ENCODE results near the gene A1BG.
A peak's percentile ranks its signal among the peaks of the same experiment; 100 is the strongest.
"Not testable (repeated sequence)": the region's sequence is repeated elsewhere in the genome, so short reads cannot be mapped to it uniquely, and the experiment has no call there.

The A1BG gene

GRCh38 chr19:58356766-58357480 lies 3.6 kb upstream of the A1BG start:
- no peak for DNase-seq

DNA sequence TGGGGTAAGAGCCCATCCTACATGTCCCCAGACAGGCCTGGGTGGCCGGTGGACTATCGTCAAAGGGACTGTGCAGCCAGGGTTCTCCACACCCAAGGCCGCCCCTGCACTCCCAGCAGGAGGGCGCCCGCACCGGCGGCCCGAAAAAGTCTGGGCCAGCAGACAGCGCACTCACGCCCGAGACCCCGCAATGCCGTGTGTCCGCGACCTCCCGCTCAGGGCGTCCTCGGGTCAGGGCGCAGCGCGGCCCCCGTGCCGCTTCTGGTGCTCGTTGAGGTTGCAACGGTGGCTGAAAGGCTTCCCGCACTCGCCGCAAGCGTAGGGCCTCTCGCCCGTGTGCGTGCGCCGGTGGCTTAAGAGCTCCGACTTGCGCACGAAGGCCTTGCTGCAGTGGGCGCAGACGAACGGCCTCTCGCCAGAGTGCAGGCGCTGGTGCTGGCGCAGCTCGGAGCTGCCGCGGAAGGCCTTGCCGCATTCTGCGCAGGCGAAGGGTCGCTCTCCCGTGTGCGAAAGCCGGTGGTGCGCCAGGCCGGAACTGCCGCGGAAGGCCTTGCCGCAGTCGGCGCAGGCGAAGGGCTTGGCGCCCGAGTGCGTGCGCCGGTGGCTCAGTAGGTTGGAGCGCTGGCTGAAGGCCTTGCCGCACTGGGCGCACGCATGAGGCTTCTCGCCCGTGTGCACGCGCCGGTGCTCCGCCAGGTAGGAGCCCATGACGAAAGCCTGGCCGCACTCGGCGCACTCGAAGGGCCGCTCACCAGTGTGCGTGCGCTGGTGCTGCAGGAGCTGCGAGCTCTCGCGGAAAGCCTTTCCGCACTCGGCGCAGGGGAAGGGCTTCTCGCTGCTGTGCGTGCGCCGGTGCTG lies 2.8 kb upstream of the A1BG start:
- peak; percentile 47 for DNase-seq

- no peak for DNase-seq
Observed at GRCh38 chr19:58355215-58355796, 2.0 kb upstream of the A1BG start.

DNA sequence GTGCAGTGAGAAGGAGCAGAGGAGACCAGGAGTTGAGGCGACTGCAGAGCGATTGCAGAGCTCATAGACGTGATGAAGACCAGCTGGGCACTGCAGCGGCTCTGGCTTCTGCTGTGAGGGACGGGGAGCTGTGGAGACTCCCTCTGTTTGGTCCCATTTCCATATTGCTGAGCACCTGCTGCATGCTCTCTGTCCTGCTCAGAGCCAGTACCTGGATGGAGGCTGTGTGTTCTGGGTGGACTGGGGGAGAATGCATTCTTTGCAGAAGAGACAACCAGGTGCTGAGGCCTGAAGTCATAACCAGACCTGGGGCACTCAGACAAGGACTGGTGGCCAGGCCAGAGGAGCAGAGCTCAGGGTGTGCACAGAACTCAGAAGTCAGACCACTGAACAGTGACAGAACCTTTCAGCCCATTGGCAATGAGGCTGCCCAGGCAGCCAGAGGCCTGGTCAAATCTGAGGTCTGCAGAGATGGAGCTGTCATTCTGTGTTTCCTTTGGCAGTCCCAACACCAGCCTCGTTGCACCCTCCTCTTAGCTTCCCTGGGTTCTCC lies 1.3 kb upstream of the A1BG start:
- DNase-seq = no peak

DNA sequence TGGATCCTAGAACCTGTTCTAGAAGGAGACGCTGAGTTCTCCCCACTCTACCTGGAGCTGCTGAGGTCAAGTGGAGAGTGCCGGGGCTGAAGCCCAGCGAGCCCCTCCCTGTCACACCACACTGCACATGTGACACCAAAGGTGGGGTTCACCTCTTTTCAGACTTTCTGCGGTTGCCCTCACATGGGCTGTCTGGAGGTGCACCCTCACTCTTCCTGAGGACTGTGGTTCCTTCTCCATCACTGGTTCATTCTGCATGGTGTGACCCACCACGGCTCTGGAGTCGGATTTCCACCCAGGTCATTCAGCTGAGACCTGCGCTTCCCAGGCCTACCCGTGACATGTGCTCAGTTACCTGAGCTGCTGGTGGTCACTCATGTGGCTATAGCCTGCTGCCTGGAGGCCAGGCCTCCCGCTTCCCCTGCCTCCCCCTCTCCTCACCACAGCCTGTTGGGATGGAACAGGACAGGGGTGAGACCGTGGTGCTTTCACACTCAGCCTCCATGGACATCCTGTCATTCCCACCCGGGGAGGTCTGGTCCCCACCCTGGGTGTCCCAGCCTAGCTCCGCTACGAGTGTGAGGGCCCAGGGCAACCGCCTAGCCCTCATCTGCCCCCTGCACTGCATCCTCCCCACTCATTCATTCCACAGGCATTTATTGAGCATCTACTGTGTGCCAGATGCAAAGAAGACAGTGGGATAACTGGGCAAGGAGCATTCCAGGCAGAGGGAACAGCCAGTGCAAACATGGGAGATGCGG lies 605 bp upstream of the A1BG start:
- DNase-seq = no peak

- DNase-seq = no peak
Observed at GRCh38 chr19:58351990-58352755, 1.1 kb downstream of the A1BG start.

- no peak for DNase-seq
Observed at GRCh38 chr19:58351558-58351878, 1.8 kb downstream of the A1BG start.

- DNase-seq = no peak
Observed at GRCh38 chr19:58350871-58351557, 2.3 kb downstream of the A1BG start.

GRCh38 chr19:58350001-58350861 lies 3.1 kb downstream of the A1BG start:
- DNase-seq = no peak

GRCh38 chr19:58349590-58349989 lies 3.7 kb downstream of the A1BG start:
- DNase-seq = no peak

GRCh38 chr19:58348080-58348479 lies 5.2 kb downstream of the A1BG start:
- not testable (repeated sequence) for DNase-seq

DNA sequence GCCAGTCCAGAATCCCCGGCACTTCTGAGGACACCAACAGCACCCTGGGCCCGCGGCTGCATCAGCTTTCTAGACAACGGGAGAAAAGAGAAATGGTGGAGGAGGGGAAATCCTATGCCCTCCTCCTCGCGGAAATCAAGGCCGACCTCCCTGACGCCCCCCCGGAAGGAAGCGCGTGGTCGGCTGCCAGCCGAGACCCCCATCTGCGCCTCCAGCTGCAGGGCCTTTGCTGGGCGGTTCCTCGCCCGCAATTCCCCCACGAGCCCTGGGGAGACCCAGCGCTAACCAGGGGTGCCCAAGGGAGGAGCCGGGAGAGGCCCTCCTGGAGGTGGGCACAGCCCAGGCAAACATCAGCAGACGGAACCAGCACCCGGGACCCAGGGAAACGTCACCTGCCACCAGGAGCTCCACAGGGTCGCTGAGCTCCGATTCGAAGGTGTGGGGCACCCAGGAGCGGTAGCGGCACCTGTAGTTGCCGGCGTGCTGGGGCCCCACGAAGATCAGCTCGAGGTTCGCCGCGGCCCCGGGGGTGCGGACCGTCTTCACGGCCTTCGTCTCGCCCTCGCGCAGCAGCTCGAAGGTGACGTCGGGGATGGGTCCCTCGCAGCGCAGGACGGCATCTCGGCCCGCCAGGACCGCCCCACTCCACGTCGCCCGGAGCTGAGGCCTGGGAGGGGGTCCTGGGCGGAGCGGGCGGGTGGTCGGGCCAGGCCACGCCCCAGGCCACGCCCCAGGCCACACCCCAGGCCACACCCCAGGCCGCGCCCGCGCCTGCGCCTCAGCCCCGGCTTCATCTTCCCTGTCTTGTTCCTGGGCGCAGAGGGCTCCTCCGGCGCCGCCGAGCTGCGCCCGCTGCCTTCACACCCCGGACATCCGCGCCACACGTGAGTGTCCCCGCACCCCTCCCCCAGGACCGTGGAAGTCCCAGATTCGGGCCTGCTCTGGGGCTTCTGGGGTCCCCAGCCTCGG lies 6.0 kb downstream of the A1BG start:
- peak; percentile 83 for DNase-seq

DNA sequence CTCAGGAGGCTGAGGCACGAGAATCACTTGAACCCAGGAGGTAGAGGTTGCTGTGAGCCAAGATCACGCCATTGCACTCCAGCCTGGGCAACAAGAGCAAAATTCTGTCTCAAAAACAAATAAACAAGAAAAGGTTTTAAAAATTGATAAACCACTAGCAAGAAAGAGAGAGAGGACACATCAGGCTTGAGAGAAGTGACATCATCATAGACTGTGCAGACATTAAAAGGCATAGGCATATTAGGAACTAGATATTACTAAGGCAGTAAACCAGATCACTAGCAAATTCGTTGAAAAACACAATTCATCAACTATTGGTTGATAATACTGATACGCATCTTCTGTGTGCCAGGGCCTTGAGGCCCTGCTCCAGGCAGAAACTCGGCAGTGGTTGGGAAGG lies 7.7 kb downstream of the A1BG start:
- DNase-seq = no peak

- no peak for DNase-seq
Observed at GRCh38 chr19:58338825-58339558, 14.3 kb downstream of the A1BG start.

- no peak for DNase-seq
Observed at GRCh38 chr19:58338336-58338735, 15.0 kb downstream of the A1BG start.

- DNase-seq = no peak
Observed at GRCh38 chr19:58336820-58337219, 16.5 kb downstream of the A1BG start.

DNA sequence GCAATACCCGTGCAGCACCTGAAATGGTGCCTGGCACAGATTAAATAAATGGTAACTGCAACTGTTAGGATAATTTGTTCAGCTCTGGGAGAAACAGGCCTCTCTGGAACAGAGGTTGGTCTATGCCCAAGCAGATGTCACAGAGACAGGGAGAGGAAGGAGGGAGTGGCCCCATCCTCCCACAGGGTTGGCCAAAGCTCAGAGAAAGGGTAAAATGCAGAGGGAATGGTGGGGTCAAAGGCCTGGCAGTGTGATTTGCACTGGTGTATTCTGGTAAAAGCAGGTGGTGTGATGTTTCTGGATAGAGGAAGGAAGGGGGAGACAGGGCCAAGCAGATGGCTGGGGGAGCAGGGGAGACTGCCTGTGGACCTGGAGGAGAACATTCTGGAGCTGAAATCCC lies 17.1 kb downstream of the A1BG start:
- DNase-seq = no peak

DNA sequence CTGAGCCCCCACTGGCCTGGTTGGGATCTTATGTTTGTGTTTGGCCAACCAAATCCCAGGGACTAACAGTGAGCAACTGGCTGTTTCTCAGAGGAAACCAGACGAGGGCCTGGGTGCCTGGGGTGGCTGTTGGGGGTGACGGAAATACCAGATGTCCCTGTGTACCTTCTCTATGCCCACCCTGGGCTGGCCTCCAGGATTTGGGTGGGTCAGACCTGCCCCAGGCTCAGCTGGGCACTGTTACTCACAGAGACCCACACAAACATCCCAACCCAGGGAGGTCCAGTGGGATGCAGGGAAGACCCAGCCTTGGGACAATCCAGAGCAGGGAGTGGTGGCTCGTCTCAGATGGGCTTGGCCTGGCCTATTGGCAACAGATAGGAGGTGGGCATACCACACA lies 17.7 kb downstream of the A1BG start:
- no peak for DNase-seq

All from activated CD4-positive, alpha-beta T cell treated with anti-CD3 and anti-CD28 coated beads, Interleukin-10, Interleukin-2, amounts not matched to agents 100 ng/mL and 50 ng/mL, durations not matched to agents 16 hours and 8 hours (primary cell).